HS-5 (cell line): ENCODE data around the gene CTSF.
"Not testable (repeated sequence)": the region's sequence is repeated elsewhere in the genome, so short reads cannot be mapped to it uniquely, and the experiment has no call there.

Experiments used
- DNase-seq: peaks from one replicate; pipeline ENCODE4 v3.0.0-alpha.2; 2012; ENCODE audit warnings: low read depth

Gene CTSF

GRCh38 chr11:66559142-66559865 lies 9.1 kb downstream of the CTSF start:
- DNase-seq = no peak

- DNase-seq = no peak
Measured at GRCh38 chr11:66557733-66558326, 10.6 kb downstream of the CTSF start.

- no peak for DNase-seq
Measured at GRCh38 chr11:66556086-66556485, 12.3 kb downstream of the CTSF start.

- no peak for DNase-seq
Measured at GRCh38 chr11:66555416-66555815, 13.0 kb downstream of the CTSF start.

- no peak for DNase-seq
Measured at GRCh38 chr11:66554602-66555001, 13.8 kb downstream of the CTSF start.

GRCh38 chr11:66550887-66551286 lies 17.5 kb downstream of the CTSF start:
- DNase-seq = no peak

- no peak for DNase-seq
Measured at GRCh38 chr11:66549696-66550095, 18.7 kb downstream of the CTSF start.

GRCh38 chr11:66548774-66549630 lies 19.4 kb downstream of the CTSF start:
- no peak for DNase-seq

GRCh38 chr11:66548041-66548440 lies 20.4 kb downstream of the CTSF start:
- DNase-seq = no peak

- DNase-seq = no peak
Measured at GRCh38 chr11:66547662-66548009, 20.8 kb downstream of the CTSF start.

- DNase-seq = no peak
Measured at GRCh38 chr11:66546966-66547661, 21.3 kb downstream of the CTSF start.

- no peak for DNase-seq
Measured at GRCh38 chr11:66546368-66546965, 21.9 kb downstream of the CTSF start, which contains the start of gene ACTN3. ACTN3 (plus strand) TSS chr11:66546903; CDS start chr11:66546938, 35 bp downstream.

- peak; percentile 86 for DNase-seq
Measured at GRCh38 chr11:66545701-66546367, 22.6 kb downstream of the CTSF start, which contains the start of gene ZDHHC24. ZDHHC24 (minus strand) TSS chr11:66546048; CDS start chr11:66546003, 45 bp downstream.

GRCh38 chr11:66544952-66545351 lies 23.5 kb downstream of the CTSF start:
- not testable (repeated sequence) for DNase-seq

- DNase-seq = no peak
Measured at GRCh38 chr11:66543263-66544107, 24.9 kb downstream of the CTSF start.

GRCh38 chr11:66542362-66542761 lies 26.0 kb downstream of the CTSF start:
- no peak for DNase-seq

- DNase-seq = no peak
Measured at GRCh38 chr11:66541892-66542291, 26.5 kb downstream of the CTSF start.

- not testable (repeated sequence) for DNase-seq
Measured at GRCh38 chr11:66540598-66540997, 27.8 kb downstream of the CTSF start.

GRCh38 chr11:66539870-66540213 lies 28.6 kb downstream of the CTSF start:
- no peak for DNase-seq

GRCh38 chr11:66539170-66539869 lies 29.1 kb downstream of the CTSF start:
- DNase-seq = no peak
